ES-I3 (cell line): ENCODE measurements around the gene KRTAP5-8.
"Not testable (repeated sequence)": the region's sequence is repeated elsewhere in the genome, so short reads cannot be mapped to it uniquely, and the experiment has no call there.

ENCODE experiments used
- H3K36me3 ChIP-seq: 2 replicates; pipeline ENCODE4 v1.6.1; 2013; ENCODE audit warnings: mild to moderate bottlenecking, low read length, control low read depth, moderate library complexity; ENCODE audit not compliant: insufficient read depth
- H3K4me1 ChIP-seq: 2 replicates; pipeline ENCODE4 v1.6.1; 2013; ENCODE audit warnings: mild to moderate bottlenecking, control low read depth, low read length; ENCODE audit not compliant: insufficient read depth
- H3K9ac ChIP-seq: 2 replicates; pipeline ENCODE4 v1.6.1; 2013; ENCODE audit warnings: low read depth, mild to moderate bottlenecking, low read length, moderate library complexity
- H3K9me3 ChIP-seq: 2 replicates; pipeline ENCODE4 v1.6.1; 2013; ENCODE audit warnings: mild to moderate bottlenecking, low read length, moderate library complexity; ENCODE audit not compliant: control insufficient read depth, insufficient read depth

KRTAP5-8 gene

DNA sequence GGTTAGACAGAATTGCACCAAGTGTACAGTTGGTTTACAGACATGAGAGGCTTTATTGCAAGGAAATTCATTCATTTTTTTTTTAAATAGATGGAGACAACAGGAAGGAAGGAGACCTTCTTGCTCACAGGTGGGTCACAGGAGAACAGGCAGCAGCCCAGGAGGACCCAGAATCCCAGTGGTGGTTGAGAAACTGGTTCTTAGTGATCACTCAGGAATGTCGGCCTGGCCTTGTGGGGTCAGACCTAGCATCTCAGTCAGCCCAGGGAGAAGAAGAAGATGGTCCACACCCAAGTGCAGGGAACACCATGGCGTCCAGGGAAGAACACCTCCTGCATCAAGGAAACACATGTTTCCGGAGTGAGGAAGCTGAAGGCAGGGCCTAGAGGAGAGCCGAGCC lies 44.0 kb downstream of the KRTAP5-8 start:
- H3K9ac ChIP-seq = no peak overlapping the region
- H3K36me3 ChIP-seq = no peaks in the 10 kb centered on the region
- no peaks in the 10 kb centered on the region for H3K4me1 ChIP-seq
- H3K9me3 ChIP-seq = no peaks in the 10 kb centered on the region

DNA sequence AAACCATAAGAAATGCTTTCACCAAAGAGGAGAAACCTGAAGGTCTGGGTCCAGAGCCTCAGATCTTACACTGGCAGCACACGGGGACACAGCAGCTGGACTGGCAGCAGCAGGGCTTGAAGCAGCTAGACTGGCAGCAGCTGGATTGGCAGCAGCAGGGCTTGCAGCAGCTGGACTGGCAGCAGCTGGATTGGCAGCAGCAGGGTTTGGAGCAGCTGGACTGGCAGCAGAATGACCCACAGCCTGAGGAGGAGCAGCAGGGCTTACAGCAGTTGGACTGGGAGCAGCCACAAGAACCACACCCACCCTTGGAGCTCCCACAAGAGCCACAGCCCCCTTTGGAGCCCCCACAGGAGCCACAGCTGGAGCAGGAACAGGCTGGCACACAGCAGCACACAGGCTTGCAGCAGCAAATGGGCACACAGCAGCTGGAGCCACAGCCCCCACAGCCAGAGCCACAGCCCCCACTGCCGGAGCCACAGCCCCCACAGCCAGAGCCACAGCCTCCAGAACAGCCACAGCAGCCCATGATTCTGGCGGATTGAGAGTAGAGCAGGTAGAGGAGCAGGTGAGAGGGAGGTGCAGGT lies 44.6 kb downstream of the KRTAP5-8 start, which contains the start of gene KRTAP5-11:
KRTAP5-11 (minus strand) TSS at position 567 of the 587 bp plus-strand sequence; CDS start at position 529, 38 bp downstream.
- Histone ChIP-seq H3K4me1 (no peaks in the 10 kb centered on the region), H3K9me3 (no peaks in the 10 kb centered on the region), H3K9ac (no peak within 1 kb of the TSS), H3K36me3 (no peaks in the 10 kb centered on the region)

DNA sequence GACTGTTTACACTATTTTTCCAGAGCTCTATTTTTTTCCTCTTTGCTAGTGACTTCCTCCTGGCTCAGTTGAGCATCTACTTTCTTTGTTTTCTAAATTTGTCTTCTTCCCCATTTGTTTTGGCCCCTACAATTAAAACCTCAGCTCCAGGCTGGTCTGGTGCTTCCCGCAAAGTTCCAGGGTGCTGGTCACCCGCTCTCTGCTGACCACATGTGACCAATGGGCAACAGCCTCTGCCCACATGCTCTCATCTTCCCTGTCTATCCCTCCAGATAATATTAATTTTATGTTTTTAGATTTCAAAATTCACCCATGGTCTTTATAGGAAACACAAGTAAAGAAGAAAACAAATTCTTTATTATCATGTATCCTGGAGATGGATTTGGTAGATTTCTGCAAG lies 45.1 kb downstream of the KRTAP5-8 start:
- not testable (repeated sequence) for H3K9ac ChIP-seq, H3K36me3 ChIP-seq, H3K9me3 ChIP-seq, H3K4me1 ChIP-seq

DNA sequence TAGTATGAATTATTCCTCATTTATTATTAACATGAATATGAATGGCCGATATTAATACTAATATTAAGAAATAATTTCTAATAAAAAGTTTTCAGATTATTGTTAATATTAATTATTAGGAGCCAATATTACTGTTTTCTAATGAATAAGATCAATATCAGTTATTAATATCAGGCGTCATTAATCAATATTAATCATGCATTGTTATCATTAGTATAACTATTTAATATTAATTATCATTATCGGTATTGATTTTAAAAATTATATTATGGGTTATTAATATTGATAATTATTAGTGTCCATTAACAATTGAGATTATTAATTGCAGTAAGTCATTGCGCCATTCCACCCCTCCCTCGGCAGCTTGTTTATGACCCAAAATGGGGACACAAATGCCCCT lies 47.8 kb downstream of the KRTAP5-8 start:
- H3K36me3 ChIP-seq = not testable (repeated sequence)

DNA sequence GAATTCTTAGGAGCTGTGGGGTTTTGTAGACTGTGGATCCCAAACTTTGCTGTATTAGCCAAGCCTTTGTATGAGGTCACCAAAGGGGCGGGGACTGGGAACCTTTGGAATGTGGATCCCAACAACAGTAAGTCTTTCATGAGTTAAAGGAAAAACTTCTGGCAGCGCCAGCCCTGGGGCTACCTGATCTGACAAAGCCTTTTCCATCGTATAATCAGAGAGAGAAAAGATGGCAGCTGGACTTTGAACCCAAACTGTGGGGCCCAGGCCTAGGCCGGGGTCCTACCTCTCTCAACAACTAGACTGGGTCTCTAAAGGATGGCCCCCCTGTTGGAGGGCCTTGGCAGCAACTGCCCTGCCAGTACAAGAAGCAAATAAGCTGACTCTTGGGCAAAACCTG lies 50.5 kb downstream of the KRTAP5-8 start:
- not testable (repeated sequence) for H3K9me3 ChIP-seq, H3K36me3 ChIP-seq, H3K9ac ChIP-seq, H3K4me1 ChIP-seq

More for the DNA sequence above, 47.8 kb downstream of the KRTAP5-8 start:
- not testable (repeated sequence) for H3K4me1 ChIP-seq, H3K9me3 ChIP-seq, H3K9ac ChIP-seq
